ENCODE measurements around the gene N4BP2.
"Not testable (repeated sequence)": the region's sequence is repeated elsewhere in the genome, so short reads cannot be mapped to it uniquely, and the experiment has no call there.

The N4BP2 gene

GRCh38 chr4:40056716-40057585 is at the start of gene N4BP2:
N4BP2 (plus strand) TSS chr4:40056850; CDS start chr4:40097341, 40,491 bp downstream.
- peak within 1 kb of the TSS; percentile 93 for H3K4me3 Mint-ChIP-seq
- no peaks in the 10 kb centered on the region for H3K9me3 Mint-ChIP-seq
- peak within 1 kb of the TSS; percentile 97 for H3K27ac Mint-ChIP-seq
- peaks cover 2% of the 10 kb centered on the region for H3K36me3 Mint-ChIP-seq (ENCODE audit: low read depth)
- DNase-seq, result peak; percentile 81
- ATAC-seq, result peak; percentile 44
- H3K4me1 Mint-ChIP-seq, result peaks cover 35% of the 10 kb centered on the region
- H3K27me3 Mint-ChIP-seq, result peaks cover 2% of the 10 kb centered on the region

GRCh38 chr4:40016007-40016406 is 40.6 kb upstream of the N4BP2 start:
- H3K4me3 Mint-ChIP-seq, result no peak overlapping the region
- no peaks in the 10 kb centered on the region for H3K9me3 Mint-ChIP-seq
- ATAC-seq (no peak), DNase-seq (no peak)
- H3K27ac Mint-ChIP-seq, result no peak overlapping the region
- no peaks in the 10 kb centered on the region for H3K4me1 Mint-ChIP-seq
- no peaks in the 10 kb centered on the region for H3K27me3 Mint-ChIP-seq
- H3K36me3 Mint-ChIP-seq (ENCODE audit: low read depth), result no peaks in the 10 kb centered on the region

GRCh38 chr4:40020221-40020620 is 36.4 kb upstream of the N4BP2 start:
- Mint-ChIP-seq H3K36me3 (ENCODE audit: low read depth) (no peaks in the 10 kb centered on the region), H3K27me3 (no peaks in the 10 kb centered on the region), H3K4me1 (no peaks in the 10 kb centered on the region), H3K27ac (no peak overlapping the region), H3K4me3 (no peak overlapping the region), H3K9me3 (no peaks in the 10 kb centered on the region)
- DNase-seq, result no peak
- ATAC-seq, result no peak

GRCh38 chr4:40021116-40021515 is 35.5 kb upstream of the N4BP2 start:
- H3K27ac Mint-ChIP-seq; DNase-seq; ATAC-seq; H3K4me1 Mint-ChIP-seq; H3K27me3 Mint-ChIP-seq; H3K36me3 Mint-ChIP-seq (ENCODE audit: low read depth); H3K4me3 Mint-ChIP-seq; H3K9me3 Mint-ChIP-seq: not testable (repeated sequence)

GRCh38 chr4:40024049-40024448 is 32.6 kb upstream of the N4BP2 start:
- not testable (repeated sequence) for H3K4me1 Mint-ChIP-seq; H3K27ac Mint-ChIP-seq; DNase-seq; ATAC-seq; H3K27me3 Mint-ChIP-seq; H3K9me3 Mint-ChIP-seq; H3K36me3 Mint-ChIP-seq (ENCODE audit: low read depth); H3K4me3 Mint-ChIP-seq

- ATAC-seq, result no peak
- no peak overlapping the region for H3K4me3 Mint-ChIP-seq
These were observed 23.9 kb upstream of the N4BP2 start for GRCh38 chr4:40032785-40033184.

GRCh38 chr4:40033613-40034012 is 23.0 kb upstream of the N4BP2 start:
- Mint-ChIP-seq H3K27ac (no peak overlapping the region), H3K9me3 (no peaks in the 10 kb centered on the region), H3K27me3 (no peaks in the 10 kb centered on the region), H3K4me1 (no peaks in the 10 kb centered on the region), H3K4me3 (no peak overlapping the region), H3K36me3 (ENCODE audit: low read depth) (no peaks in the 10 kb centered on the region)
- ATAC-seq (no peak), DNase-seq (no peak)

More at GRCh38 chr4:40032785-40033184, 23.9 kb upstream of the N4BP2 start:
- no peak for DNase-seq
- H3K36me3 Mint-ChIP-seq (ENCODE audit: low read depth), result no peaks in the 10 kb centered on the region
- no peaks in the 10 kb centered on the region for H3K27me3 Mint-ChIP-seq
- no peaks in the 10 kb centered on the region for H3K4me1 Mint-ChIP-seq
- no peak overlapping the region for H3K27ac Mint-ChIP-seq
- no peaks in the 10 kb centered on the region for H3K9me3 Mint-ChIP-seq

- no peak for DNase-seq
- no peaks in the 10 kb centered on the region for H3K4me1 Mint-ChIP-seq
- no peaks in the 10 kb centered on the region for H3K36me3 Mint-ChIP-seq (ENCODE audit: low read depth)
- H3K4me3 Mint-ChIP-seq, result no peak overlapping the region
- ATAC-seq, result no peak
- no peaks in the 10 kb centered on the region for H3K9me3 Mint-ChIP-seq
- no peak overlapping the region for H3K27ac Mint-ChIP-seq
- H3K27me3 Mint-ChIP-seq, result no peaks in the 10 kb centered on the region
These were observed 17.7 kb upstream of the N4BP2 start for GRCh38 chr4:40038977-40039376.

GRCh38 chr4:40040908-40041307 is 15.7 kb upstream of the N4BP2 start:
- no peak for ATAC-seq
- no peaks in the 10 kb centered on the region for H3K9me3 Mint-ChIP-seq
- H3K27ac Mint-ChIP-seq, result no peak overlapping the region
- DNase-seq, result no peak
- no peak overlapping the region for H3K4me3 Mint-ChIP-seq
- no peaks in the 10 kb centered on the region for H3K27me3 Mint-ChIP-seq
- H3K4me1 Mint-ChIP-seq, result peaks cover 2% of the 10 kb centered on the region
- no peaks in the 10 kb centered on the region for H3K36me3 Mint-ChIP-seq (ENCODE audit: low read depth)

- Mint-ChIP-seq H3K27me3 (no peaks in the 10 kb centered on the region), H3K36me3 (ENCODE audit: low read depth) (no peaks in the 10 kb centered on the region), H3K4me3 (no peak overlapping the region), H3K4me1 (peaks cover 15% of the 10 kb centered on the region), H3K27ac (no peak overlapping the region), H3K9me3 (no peaks in the 10 kb centered on the region)
- ATAC-seq (no peak), DNase-seq (no peak)
These were observed 12.9 kb upstream of the N4BP2 start for GRCh38 chr4:40043786-40044185.

GRCh38 chr4:40046311-40046980 is 10.2 kb upstream of the N4BP2 start:
- peaks cover 20% of the 10 kb centered on the region for H3K4me1 Mint-ChIP-seq
- H3K36me3 Mint-ChIP-seq (ENCODE audit: low read depth), result no peaks in the 10 kb centered on the region
- peak overlapping the region; percentile 90 for H3K27ac Mint-ChIP-seq
- no peaks in the 10 kb centered on the region for H3K9me3 Mint-ChIP-seq
- ATAC-seq (peak; percentile 95), DNase-seq (peak; percentile 53)
- peaks cover 2% of the 10 kb centered on the region for H3K27me3 Mint-ChIP-seq
- H3K4me3 Mint-ChIP-seq, result peak overlapping the region; percentile 34

- Mint-ChIP-seq H3K9me3 (no peaks in the 10 kb centered on the region), H3K27me3 (peaks cover 4% of the 10 kb centered on the region), H3K36me3 (ENCODE audit: low read depth) (no peaks in the 10 kb centered on the region), H3K4me3 (no peak overlapping the region), H3K4me1 (peaks cover 22% of the 10 kb centered on the region), H3K27ac (no peak overlapping the region)
- ATAC-seq (no peak), DNase-seq (no peak)
These were observed 3.5 kb upstream of the N4BP2 start for GRCh38 chr4:40053161-40053560.

- DNase-seq (peak; percentile 54), ATAC-seq (peak; percentile 13)
These were observed 1.2 kb upstream of the N4BP2 start for GRCh38 chr4:40055511-40055862.

GRCh38 chr4:40055863-40056715 is 561 bp upstream of the N4BP2 start:
- H3K36me3 Mint-ChIP-seq (ENCODE audit: low read depth), result peaks cover 2% of the 10 kb centered on the region
- peak overlapping the region; percentile 93 for H3K4me3 Mint-ChIP-seq
- ATAC-seq (peak; percentile 37), DNase-seq (peak; percentile 64)
- peak overlapping the region; percentile 96 for H3K27ac Mint-ChIP-seq
- no peaks in the 10 kb centered on the region for H3K9me3 Mint-ChIP-seq
- H3K4me1 Mint-ChIP-seq, result peaks cover 35% of the 10 kb centered on the region
- peaks cover 2% of the 10 kb centered on the region for H3K27me3 Mint-ChIP-seq

More at GRCh38 chr4:40055511-40055862, 1.2 kb upstream of the N4BP2 start:
- peaks cover 33% of the 10 kb centered on the region for H3K4me1 Mint-ChIP-seq
- no peaks in the 10 kb centered on the region for H3K9me3 Mint-ChIP-seq
- H3K36me3 Mint-ChIP-seq (ENCODE audit: low read depth), result peaks cover 2% of the 10 kb centered on the region
- peaks cover 2% of the 10 kb centered on the region for H3K27me3 Mint-ChIP-seq
- H3K27ac Mint-ChIP-seq, result peak overlapping the region; percentile 96
- H3K4me3 Mint-ChIP-seq, result peak overlapping the region; percentile 93

Data from activated naive CD8-positive, alpha-beta T cell treated with anti-CD3 and anti-CD28 coated beads, Interleukin-2, amount 50 U/mL, for 24 hours (primary cell).